Activated CD4-positive, CD25-positive, alpha-beta regulatory T cell (primary cell): ENCODE results near the gene LRRTM4.
"Not testable (repeated sequence)": the region's sequence is repeated elsewhere in the genome, so short reads cannot be mapped to it uniquely, and the experiment has no call there.

Experiments used
- DNase-seq, 4 experiments: peaks; one replicate each; lab custom pipeline; 2025; lab: John Stamatoyannopoulos, UW

Gene LRRTM4

GRCh38 chr2:76861708-76862107 lies 660.5 kb downstream of the LRRTM4 start:
- no peak for DNase-seq

GRCh38 chr2:76851000-76851399 lies 671.2 kb downstream of the LRRTM4 start:
- no peak for DNase-seq

- no peak for DNase-seq
These were observed 673.1 kb downstream of the LRRTM4 start for GRCh38 chr2:76849086-76849485.

GRCh38 chr2:76839826-76840225 lies 682.4 kb downstream of the LRRTM4 start:
- no peak for DNase-seq

GRCh38 chr2:76829374-76830234 lies 692.6 kb downstream of the LRRTM4 start:
- DNase-seq = no peak

- no peak for DNase-seq
These were observed 695.5 kb downstream of the LRRTM4 start for GRCh38 chr2:76826691-76827090.

- no peak for DNase-seq
These were observed 696.8 kb downstream of the LRRTM4 start for GRCh38 chr2:76825140-76825970.

- DNase-seq = no peak
These were observed 700.4 kb downstream of the LRRTM4 start for GRCh38 chr2:76821731-76822130.

GRCh38 chr2:76813084-76813483 lies 709.1 kb downstream of the LRRTM4 start:
- no peak for DNase-seq

GRCh38 chr2:76812156-76812555 lies 710.0 kb downstream of the LRRTM4 start:
- no peak for DNase-seq

- DNase-seq = no peak
These were observed 713.0 kb downstream of the LRRTM4 start for GRCh38 chr2:76809136-76809535.

GRCh38 chr2:76808732-76809131 lies 713.4 kb downstream of the LRRTM4 start:
- no peak for DNase-seq

- DNase-seq = no peak
These were observed 728.4 kb downstream of the LRRTM4 start for GRCh38 chr2:76793647-76794334.

- DNase-seq = not testable (repeated sequence)
These were observed 740.9 kb downstream of the LRRTM4 start for GRCh38 chr2:76781313-76781712.

- no peak for DNase-seq
These were observed 758.9 kb downstream of the LRRTM4 start for GRCh38 chr2:76763276-76763675.

GRCh38 chr2:76760367-76760704 lies 761.8 kb downstream of the LRRTM4 start:
- DNase-seq = no peak

- no peak for DNase-seq
These were observed 762.4 kb downstream of the LRRTM4 start for GRCh38 chr2:76759634-76760366.

- no peak for DNase-seq
These were observed 769.7 kb downstream of the LRRTM4 start for GRCh38 chr2:76752506-76752905.

- DNase-seq = no peak
These were observed 772.3 kb downstream of the LRRTM4 start for GRCh38 chr2:76749858-76750257.

GRCh38 chr2:76748581-76749296 lies 773.4 kb downstream of the LRRTM4 start:
- no peak for DNase-seq

- no peak for DNase-seq
These were observed 776.6 kb downstream of the LRRTM4 start for GRCh38 chr2:76745605-76746004.
